ENCODE data around the gene KCTD14.

DNA sequence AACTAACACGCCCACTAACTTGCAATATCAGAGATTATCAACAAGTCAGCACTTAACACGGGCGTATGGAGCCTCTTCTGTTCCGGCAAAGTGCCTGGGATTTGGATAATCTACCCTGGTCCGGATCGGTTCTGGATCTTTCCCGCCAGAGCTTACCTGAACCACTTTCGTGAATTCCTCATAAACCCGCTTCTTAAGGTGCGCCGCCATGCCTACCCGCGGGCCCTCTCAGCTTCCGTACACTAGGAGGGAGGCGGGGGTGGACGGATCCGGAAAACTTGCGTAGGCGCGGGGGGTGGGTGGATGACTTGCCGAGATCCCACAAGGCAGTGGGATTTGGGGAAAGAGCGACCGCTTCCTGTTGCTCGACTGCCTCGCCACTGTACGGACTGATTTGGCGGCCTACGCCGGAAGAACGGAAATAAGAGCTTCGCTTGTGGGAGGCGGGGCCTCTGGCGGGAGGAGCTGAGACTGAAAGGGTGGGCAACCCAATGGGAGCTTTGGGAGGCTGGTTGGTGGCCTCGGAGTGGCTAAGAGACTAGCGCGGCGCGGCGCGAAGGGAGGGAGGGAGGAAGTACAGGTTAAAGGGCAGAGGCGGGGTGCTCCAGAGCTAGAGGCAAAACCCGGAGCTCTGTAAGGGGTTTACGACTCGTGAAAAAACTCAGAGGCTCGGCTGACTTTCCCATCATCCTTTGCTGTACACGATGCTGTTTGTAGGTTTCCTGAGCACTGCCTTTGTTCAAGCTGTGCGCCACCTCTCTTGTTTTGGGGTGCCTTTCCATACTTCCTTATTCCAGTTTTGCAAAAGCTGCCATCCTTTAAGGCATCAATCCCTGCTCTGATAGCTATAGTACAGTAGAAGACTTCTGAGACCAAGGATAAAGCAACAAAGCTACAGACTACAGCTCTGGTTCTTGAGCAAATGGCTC, 28.4 kb downstream of the KCTD14 start, which contains the start of gene INTS4:
- no peak for TF ChIP-seq GATA2 (IDR thresholded peaks at IDR 0.05; ENCODE audit: low read depth, low read length)
- TF ChIP-seq GATA3 (IDR thresholded peaks at IDR 0.05; ENCODE audit: low read depth, low read length): no peak

All from SH-SY5Y (cell line).